OCI-LY3 (cell line): ENCODE results near the gene UAP1L1.

Experiments used
- H2AFZ ChIP-seq: fragments of 200-600, 300-600 bp; shearing (Covaris generic); 2 replicates; pipeline ENCODE4 v1.6.0; 2014; ENCODE audit warnings: antibody characterized with exemption, low read depth, low read length
- H3K27ac ChIP-seq: fragments of 200-600, 300-600 bp; sonication (generic); 2 replicates; pipeline ENCODE4 v1.5.1; 2014; ENCODE audit warnings: mild to moderate bottlenecking, low read length, moderate library complexity, mixed read lengths
- H3K27me3 ChIP-seq: fragments of 200-600, 300-600 bp; sonication (generic); 2 replicates; pipeline ENCODE4 v1.6.1; 2014; ENCODE audit warnings: low read depth, low read length, mixed read lengths
- H3K36me3 ChIP-seq: fragments of 200-600, 300-600 bp; sonication (generic); replicated peaks from 2 replicates; pipeline ENCODE3; 2014; ENCODE audit warnings: low read depth, low read length, mixed read lengths
- H3K4me1 ChIP-seq: fragments of 300-600, 200-600 bp; sonication (generic); 2 replicates; pipeline ENCODE4 v1.6.1; 2014; ENCODE audit warnings: low read length, mixed read lengths
- H3K4me2 ChIP-seq: fragments of 200-600, 300-600 bp; sonication (generic); 2 replicates; pipeline ENCODE4 v1.6.1; 2014; ENCODE audit warnings: low read length, mixed read lengths
- H3K4me3 ChIP-seq: fragments of 300-600, 200-600 bp; sonication (generic); 2 replicates; pipeline ENCODE4 v1.5.1; 2014; ENCODE audit warnings: antibody characterized with exemption, mild to moderate bottlenecking, low read length, moderate library complexity
- H3K79me2 ChIP-seq: fragments of 300-600, 200-600 bp; shearing (Covaris generic); 2 replicates; pipeline ENCODE4 v1.6.1; 2014; ENCODE audit warnings: mild to moderate bottlenecking, low read length, mixed read lengths
- H3K9ac ChIP-seq: fragments of 300-600, 200-600 bp; shearing (Covaris generic); 2 replicates; pipeline ENCODE4 v1.6.0; 2014; ENCODE audit warnings: mild to moderate bottlenecking, low read length, moderate library complexity
- H3K9me3 ChIP-seq: fragments of 200-600, 300-600 bp; shearing (Covaris generic); 2 replicates; pipeline ENCODE4 v1.6.1; 2014; ENCODE audit warnings: low read length, mixed read lengths; ENCODE audit not compliant: insufficient read depth
- H4K20me1 ChIP-seq: fragments of 200-600, 300-600 bp; sonication (generic); 2 replicates; pipeline ENCODE4 v1.6.1; 2016; ENCODE audit warnings: low read length, mixed read lengths; ENCODE audit not compliant: insufficient read depth
- CTCF ChIP-seq: fragments of 200-600, 300-600 bp; sonication (generic); IDR thresholded peaks from 2 replicates; pipeline ENCODE4 v1.5.1; 2014; ENCODE audit warnings: antibody characterized with exemption, low read length, low read depth
- EZH2phosphoT487 ChIP-seq: fragments of 200-600 bp; shearing (Covaris generic); IDR thresholded peaks from 2 replicates; pipeline ENCODE4 v1.6.1; 2018; ENCODE audit warnings: antibody characterized with exemption, mixed run types, low read depth

UAP1L1 gene

GRCh38 chr9:137096785-137097546 lies 19.6 kb downstream of the UAP1L1 start:
- Histone ChIP-seq H3K9ac (no peak overlapping the region), H3K79me2 (no peaks in the 10 kb centered on the region), H3K4me2 (no peak overlapping the region), H3K4me3 (no peak overlapping the region), H3K9me3 (peaks cover 7% of the 10 kb centered on the region), H4K20me1 (no peaks in the 10 kb centered on the region), H3K27me3 (no peaks in the 10 kb centered on the region), H3K27ac (no peak overlapping the region), H3K4me1 (peaks cover 14% of the 10 kb centered on the region), H3K36me3 (peaks cover 38% of the 10 kb centered on the region), H2AFZ (no peak overlapping the region)
- TF ChIP-seq CTCF (no peak), EZH2phosphoT487 (no peak)

- H3K4me1 ChIP-seq: peaks cover 14% of the 10 kb centered on the region
- peaks cover 43% of the 10 kb centered on the region for H3K36me3 ChIP-seq
- H3K27me3 ChIP-seq: no peaks in the 10 kb centered on the region
- H3K4me2 ChIP-seq: no peak overlapping the region
- H3K4me3 ChIP-seq: no peak overlapping the region
- peaks cover 15% of the 10 kb centered on the region for H3K9me3 ChIP-seq
- H3K9ac ChIP-seq: no peak overlapping the region
- H2AFZ ChIP-seq: no peak overlapping the region
- no peak overlapping the region for H3K27ac ChIP-seq
- H3K79me2 ChIP-seq: no peaks in the 10 kb centered on the region
- no peaks in the 10 kb centered on the region for H4K20me1 ChIP-seq
- no peak for TF ChIP-seq EZH2phosphoT487
- no peak for TF ChIP-seq CTCF
Measured at GRCh38 chr9:137097761-137098462, 20.6 kb downstream of the UAP1L1 start.

- Histone ChIP-seq H3K79me2 (no peaks in the 10 kb centered on the region), H3K36me3 (peaks cover 53% of the 10 kb centered on the region), H3K9ac (no peak overlapping the region), H2AFZ (no peak overlapping the region), H3K4me3 (no peak overlapping the region), H3K4me2 (no peak overlapping the region), H3K4me1 (peaks cover 14% of the 10 kb centered on the region), H3K9me3 (peaks cover 17% of the 10 kb centered on the region), H4K20me1 (no peaks in the 10 kb centered on the region), H3K27ac (no peak overlapping the region), H3K27me3 (no peaks in the 10 kb centered on the region)
- TF ChIP-seq EZH2phosphoT487: no peak
- no peak for TF ChIP-seq CTCF
Measured at GRCh38 chr9:137099231-137099630, 21.9 kb downstream of the UAP1L1 start.

GRCh38 chr9:137103206-137103999 lies 26.1 kb downstream of the UAP1L1 start:
- H3K36me3 ChIP-seq: peaks cover 54% of the 10 kb centered on the region

More at GRCh38 chr9:137103206-137103999, 26.1 kb downstream of the UAP1L1 start:
- peaks cover 17% of the 10 kb centered on the region for H3K9me3 ChIP-seq
- no peaks in the 10 kb centered on the region for H3K4me1 ChIP-seq
- no peaks in the 10 kb centered on the region for H3K27me3 ChIP-seq
- no peaks in the 10 kb centered on the region for H4K20me1 ChIP-seq
- H3K9ac ChIP-seq: no peak overlapping the region
- H3K4me2 ChIP-seq: no peak overlapping the region
- no peak overlapping the region for H3K27ac ChIP-seq
- H3K4me3 ChIP-seq: no peak overlapping the region
- no peaks in the 10 kb centered on the region for H3K79me2 ChIP-seq
- TF ChIP-seq CTCF (no peak), EZH2phosphoT487 (no peak)
- no peak overlapping the region for H2AFZ ChIP-seq
